Cardiac septum (tissue), 1 donor: ENCODE data around the gene ZDHHC1. TPM values are rescaled to one million over a fixed set of nuclear protein-coding genes. Genes with fewer than 3 reads are reported as not detected.

ENCODE experiments used
- DNase-seq: peaks from one replicate; pipeline ENCODE4 v3.0.0-alpha.2; 2020; ENCODE audit warnings: low spot score
- intact Hi-C: fragments of 100-400 bp; cut with DNase I; formaldehyde crosslinking; loops from one replicate; pipeline ENCODE4 v1.14.0; 2022
- total RNA-seq: library from RNA; stranded (reverse); fragmentation: NEBNext Ultra II Directional; extraction: Animal tissue kit (Norgen Biotek cat#: 25700); gene quantifications from one replicate; pipeline ENCODE4 v1.2.1, GENCODE V29; 2021
- donor health status: DM: no; HTN: no; CAD: no.

ZDHHC1 gene
- total RNA-seq, 1 donor from 2014 or later: 4.6 TPM

DNA sequence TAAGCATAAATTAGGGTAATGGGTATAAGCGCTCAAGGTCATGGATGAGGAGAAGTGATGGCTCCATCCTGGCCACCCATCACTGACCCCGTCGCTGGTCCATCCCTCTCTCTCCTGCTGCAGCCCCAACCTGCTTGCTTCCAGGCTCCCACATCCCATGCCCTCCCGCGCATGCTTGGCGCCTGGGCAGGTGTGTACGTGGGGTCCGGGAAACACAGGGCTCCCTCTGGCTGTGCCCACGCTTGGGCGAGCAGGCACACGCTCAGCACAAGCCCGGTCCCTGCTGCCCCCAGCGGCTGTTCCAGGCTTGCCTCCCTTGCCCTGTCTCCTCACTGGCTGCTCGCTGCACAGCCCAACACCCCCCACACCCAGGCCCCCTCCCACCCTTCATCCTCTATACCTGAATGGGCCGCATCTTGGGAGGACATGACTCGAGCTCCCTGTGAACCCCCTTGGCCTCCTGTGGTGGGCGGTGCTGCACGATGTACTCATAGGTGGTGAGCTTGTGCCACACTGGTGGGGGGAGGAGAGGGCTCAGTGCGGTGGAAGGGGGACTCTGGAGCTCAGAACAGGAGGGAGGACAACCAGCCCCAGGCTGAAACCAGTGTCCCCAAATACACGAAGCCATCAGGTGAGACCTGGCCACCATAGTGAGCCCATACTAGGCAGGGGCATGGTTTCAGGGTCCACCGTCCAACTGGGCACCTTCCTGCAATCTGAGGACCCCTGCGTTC lies 18.3 kb downstream of the ZDHHC1 start:
- intact Hi-C loops: loop anchor here (5.0 kb wide), 1 partner anchor 136 kb away; no protein-coding TSS in a partner anchor
- peak; percentile 75 for DNase-seq

DNA sequence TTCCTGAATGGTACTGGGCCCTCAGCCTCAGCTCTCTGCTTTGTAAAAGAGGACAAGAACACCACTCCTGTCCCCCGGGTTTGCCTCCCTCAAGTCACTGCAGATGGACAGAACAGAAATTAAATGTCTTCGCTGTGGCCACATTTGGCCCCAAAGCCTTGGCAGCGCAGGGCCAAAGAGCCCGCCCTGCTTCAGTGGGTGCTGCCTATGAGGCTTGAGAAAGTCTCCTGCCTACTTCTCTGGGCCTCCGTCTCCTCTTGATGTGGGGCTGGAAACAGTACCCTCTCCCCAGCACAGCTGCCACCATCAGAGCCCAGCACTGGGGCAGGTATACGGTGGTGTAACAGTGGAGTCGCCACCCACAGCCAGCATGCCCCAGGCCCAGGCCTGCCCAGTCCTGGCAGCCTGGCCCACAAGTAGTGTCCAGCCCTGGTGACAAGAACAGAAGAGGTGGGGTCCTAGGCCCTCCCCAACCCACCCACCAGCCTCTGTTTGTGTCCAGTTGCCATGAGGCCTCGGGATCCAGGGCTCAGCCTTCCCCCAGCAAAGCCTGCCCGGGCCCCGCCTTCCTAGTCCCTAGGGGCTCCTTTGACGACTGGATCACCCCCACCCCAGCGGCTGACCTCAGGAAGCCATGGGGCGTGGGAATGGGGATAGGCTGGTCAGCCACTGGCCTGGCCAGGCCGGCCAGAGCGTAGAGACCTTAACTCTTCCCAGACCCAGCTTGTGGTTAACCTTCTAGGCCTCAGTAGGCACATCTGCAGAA lies 19.1 kb downstream of the ZDHHC1 start:
- intact Hi-C loops: loop anchor here (5.0 kb wide), 1 partner anchor 135 kb away; no protein-coding TSS in a partner anchor
- peak; percentile 79 for DNase-seq

DNA sequence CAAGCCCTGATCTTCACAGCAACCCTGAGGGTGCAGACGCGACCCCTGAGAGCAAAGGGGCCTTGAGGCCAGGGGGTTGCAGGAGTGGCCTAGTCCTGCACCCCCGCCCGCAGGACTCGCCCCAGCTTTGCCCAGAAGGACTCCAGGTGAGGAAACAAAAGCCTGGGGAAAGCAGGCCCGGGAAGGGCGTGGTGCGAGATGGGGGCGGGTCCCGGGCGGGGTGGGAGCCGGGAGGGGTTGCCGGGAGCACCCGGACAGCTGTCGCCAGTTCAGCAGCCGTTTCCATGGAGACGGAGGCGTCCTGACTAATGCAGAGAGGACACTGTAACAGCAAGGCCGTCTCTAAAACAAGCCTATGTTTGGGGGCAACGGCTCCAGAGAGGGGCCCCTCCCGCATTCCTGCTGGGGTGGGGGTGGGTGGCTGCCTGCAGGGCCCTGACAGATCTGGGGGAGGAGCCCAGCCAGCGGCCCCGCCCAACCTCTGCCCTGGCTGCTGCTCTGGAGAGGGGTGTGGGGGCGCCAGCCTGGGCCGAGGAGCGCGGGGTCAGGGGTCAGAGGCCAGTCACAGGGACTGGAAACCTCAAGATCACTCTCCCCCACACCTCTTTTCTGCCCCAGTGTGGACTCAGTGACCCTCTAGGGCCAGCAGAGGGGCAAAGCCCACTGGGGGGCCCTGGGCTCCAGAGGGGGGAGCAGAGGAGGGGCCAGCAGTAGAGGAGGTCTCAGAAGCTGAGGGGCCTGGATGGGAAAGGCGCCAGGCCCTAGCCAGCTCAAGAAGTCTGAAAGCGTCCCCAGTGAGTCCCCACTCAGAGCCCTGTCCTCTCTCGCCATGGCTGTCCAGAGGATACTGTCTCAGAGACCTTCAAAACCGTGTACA lies 19.9 kb downstream of the ZDHHC1 start:
- intact Hi-C loops: loop anchor here (5.0 kb wide), 1 partner anchor 134 kb away; no protein-coding TSS in a partner anchor
- peak; percentile 88 for DNase-seq

DNA sequence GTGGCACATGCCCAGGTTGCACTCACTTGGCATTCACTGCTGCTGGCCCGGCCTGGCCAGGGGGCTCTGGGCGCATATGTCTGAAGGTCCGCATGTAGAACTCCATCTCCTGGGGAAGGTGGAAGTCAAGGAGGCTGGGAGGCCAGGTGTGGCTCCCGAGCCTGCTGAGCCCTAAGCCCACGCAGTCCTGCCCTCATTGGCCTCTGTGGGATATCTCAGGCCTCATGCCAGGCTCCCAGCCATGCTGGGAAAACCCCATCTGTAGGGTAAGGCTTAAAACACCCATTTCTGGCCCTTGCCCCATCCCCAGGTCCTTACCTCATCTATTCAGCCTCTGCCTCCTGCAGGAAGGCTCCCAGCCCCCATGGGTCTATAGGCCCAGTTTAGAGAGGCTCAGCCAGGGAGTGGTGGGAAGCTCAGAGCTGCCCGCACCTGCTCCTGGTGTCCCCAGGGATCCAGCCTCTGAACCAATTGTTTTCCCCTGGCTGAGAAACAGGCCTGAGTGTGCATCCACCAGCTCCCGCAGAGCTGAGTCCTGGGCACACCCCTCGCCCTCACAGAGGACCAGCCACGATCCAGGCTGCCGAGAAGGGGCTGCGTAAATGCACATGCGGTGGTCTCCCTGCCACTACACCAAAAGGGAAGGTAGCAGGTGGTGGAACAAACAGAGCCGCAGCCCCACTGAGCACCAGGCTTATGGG lies 20.7 kb downstream of the ZDHHC1 start:
- intact Hi-C loops: loop anchor here (5.0 kb wide), 1 partner anchor 133 kb away; no protein-coding TSS in a partner anchor
- DNase-seq: peak; percentile 47

DNA sequence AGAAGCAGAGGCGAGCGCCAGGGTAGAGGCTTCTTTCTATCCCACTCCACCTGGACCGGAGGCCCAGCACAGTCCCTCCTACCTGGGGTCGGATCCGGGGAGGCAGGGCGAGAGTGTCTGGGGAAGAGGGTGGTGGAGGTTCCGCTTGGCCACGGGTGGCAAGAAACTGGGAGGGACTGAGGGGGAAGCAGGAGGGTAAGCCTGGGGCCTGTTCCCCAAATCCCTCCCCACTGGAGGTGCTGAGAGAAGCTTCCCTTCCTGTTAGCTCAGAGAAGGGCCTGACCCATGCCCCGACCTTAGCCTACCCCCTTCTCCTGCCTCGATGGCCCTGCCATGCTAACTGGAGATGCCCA lies 21.2 kb downstream of the ZDHHC1 start:
- DNase-seq: no peak
- intact Hi-C loops: loop anchor here (5.0 kb wide), 1 partner anchor 133 kb away; no protein-coding TSS in a partner anchor

DNA sequence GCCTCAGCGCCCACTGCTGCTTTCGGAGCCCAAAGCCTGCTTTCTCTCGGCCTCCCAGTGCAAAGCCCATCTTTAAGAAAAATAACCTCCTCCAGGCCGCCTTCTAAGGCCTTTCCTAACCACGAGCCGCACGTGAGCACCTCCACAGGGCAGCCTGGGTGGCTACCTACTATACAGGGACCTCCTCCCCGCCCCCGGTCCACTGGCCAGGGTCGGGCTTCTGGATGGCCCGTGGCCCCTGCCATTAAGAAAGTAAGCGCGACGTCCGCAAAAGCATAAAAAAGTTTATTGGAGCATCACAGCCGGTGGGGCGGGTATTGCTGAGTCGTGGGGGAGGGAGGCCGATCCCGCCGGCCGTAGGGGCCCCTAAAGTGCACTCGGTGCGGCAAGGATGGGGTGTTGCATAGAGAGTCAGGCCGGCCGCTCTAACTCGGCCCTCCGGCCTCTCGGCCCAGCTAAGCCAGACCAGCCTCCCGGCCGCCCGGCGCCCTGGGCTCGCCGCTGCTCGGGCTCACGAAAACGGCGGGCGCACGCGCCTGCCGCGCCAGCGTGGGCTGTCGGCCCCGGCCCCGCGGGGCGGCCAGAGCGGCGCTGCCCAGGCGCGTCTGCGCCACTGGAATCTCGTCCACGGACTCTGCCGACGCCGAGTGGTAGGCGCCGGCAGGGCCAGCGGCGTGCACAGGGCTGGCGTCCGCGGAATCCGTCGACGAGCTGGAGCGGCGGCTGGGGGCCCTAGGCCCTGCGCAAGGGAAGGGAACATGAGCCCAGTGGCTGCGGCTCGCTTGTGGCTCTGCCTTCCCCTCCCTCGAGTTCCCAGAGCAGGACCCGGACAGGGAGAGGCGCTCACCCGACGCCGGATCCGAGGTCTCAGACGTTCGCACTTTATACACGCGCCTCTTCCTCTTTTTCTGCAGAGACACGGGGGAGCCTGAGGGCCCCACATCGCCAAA lies 21.8 kb downstream of the ZDHHC1 start:
- intact Hi-C loops: loop anchor here (5.0 kb wide), 1 partner anchor 132 kb away; no protein-coding TSS in a partner anchor
- peak; percentile 82 for DNase-seq

DNA sequence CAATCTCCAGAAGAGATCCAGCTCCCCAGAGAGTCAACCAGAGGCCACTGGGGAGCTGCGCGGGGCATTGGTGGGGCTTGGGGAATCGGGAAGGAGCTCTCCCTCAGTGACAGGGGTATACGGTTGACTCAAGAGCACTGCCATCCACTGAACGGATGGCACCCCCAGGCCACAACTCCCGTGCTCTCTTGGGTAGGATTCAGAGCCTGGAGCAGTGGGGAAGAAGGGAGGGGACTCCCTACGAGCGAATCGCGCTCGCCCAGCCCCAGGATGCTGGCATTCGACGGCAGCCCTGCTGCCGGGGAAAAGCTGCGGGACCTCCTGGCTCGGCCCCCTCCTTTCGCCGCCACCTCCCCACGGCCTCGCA lies 22.5 kb downstream of the ZDHHC1 start:
- intact Hi-C loops: no loop called here
- DNase-seq: no peak

DNA sequence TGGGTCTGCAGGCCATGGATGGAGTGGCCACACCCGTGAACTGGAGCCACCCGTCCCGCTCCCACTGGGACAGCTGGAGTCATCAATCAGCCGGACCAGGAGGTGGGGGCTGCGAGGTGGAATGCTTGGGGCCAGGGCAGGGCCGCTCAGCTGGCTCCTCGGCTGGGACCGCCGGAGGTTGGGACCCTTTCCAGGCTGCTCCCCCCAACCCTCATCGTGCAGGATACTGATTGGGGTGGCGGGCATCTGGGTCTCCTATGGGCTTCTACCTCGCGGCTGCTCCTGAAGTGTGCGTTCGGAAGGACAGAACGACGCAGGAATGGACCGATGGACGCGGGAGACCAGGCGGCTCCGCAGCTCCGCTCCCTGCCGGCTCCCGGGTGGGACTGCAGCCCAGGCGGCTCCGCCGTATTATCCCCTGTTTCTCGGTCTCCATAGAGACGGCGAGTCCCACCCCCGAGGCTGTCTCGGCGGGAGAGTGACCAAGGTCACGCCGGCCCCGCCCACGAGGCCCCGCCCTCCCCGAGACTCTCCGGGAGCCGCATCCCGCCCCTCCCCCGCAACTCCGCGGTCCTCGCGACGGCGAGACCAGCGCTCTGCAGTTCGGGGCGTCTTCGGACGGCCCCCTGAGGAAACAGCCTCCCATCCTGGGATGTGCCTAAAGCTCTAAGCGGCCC lies 23.0 kb downstream of the ZDHHC1 start, which contains the start of gene TPPP3:
Gene TPPP3, minus strand, starts transcription at position 388 of the 677 bp plus-strand sequence. CDS start 2,387 bp downstream, outside the sequence.
- peak; percentile 91 for DNase-seq
- intact Hi-C loops: no loop called here

DNA sequence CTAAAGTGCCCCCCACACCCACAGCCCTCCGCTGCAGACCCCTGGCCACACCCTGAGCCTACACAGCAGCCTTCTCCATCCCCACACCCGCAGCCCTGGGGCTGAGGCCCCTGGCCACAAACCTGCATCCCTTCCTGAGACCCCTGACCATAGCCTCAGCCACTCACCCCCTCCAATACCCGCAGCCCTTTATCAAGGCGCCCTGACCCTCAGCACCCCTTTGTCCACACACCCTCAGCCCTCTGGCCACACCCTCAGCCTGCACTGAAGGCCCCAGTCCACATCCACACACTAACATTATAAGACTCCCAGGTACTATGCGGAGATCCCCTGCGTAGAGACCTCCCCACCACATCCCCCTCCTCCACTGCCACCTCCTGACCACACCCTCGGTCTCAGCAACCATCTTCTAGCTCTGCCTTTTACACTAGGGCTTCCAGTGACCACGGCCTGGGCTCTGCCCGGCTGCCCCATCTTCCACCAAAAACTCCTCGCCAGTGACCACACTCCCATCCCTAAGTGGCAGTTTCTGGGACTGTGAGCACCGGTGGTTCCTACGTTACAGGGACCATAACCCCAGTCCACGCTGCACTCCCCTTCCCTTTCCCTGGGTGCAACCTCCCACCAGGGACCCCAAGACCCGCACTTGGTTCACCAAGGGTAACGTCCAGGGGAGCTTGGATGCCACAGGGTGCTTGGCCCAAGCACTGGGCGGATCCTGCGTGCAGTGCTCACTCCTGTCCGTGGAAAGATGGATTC lies 23.8 kb downstream of the ZDHHC1 start:
- DNase-seq: peak; percentile 56
- intact Hi-C loops: no loop called here

DNA sequence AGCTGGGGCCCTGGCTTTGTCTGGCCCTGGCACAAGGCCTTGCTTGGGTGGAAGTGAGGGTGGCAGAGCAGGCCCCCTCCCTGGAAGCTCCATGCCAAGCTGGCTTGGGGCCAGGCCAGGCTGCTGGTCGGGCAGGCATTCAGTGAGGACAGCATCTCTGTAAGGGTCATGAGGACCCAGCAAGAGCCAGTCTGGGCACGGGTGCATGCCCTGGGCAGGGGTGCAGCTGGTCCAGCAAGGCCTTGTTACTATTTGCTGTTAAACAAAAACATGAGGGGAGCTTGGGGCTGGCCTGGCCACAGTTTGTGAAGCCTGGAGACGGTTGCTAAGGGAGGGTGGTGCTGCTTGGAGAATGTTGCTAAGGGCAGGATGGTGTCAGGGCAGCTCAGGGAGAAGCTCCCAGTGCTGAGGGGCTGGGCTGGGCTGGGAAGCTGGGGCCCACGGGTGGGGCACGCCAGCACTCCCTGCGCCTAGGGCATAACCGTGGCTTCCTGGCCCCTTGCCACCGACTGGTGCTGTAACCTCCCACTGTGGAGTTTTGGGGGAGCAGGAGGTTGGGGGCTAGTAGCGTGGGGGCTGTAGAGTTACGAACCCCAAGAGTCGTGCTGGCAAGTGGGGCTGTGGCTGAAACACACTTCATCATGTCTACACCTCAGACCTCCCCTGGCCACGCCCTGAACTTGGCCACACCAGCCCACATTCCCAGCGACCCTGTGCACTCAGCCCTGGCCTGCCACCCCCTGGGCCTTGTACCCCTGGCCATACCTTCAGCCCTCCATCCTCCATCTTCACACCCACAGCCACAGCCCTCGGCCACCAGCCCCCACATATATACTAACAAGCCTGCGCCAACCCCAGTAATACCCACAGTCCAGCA lies 24.6 kb downstream of the ZDHHC1 start:
- peak; percentile 67 for DNase-seq
- intact Hi-C loops: no loop called here

DNA sequence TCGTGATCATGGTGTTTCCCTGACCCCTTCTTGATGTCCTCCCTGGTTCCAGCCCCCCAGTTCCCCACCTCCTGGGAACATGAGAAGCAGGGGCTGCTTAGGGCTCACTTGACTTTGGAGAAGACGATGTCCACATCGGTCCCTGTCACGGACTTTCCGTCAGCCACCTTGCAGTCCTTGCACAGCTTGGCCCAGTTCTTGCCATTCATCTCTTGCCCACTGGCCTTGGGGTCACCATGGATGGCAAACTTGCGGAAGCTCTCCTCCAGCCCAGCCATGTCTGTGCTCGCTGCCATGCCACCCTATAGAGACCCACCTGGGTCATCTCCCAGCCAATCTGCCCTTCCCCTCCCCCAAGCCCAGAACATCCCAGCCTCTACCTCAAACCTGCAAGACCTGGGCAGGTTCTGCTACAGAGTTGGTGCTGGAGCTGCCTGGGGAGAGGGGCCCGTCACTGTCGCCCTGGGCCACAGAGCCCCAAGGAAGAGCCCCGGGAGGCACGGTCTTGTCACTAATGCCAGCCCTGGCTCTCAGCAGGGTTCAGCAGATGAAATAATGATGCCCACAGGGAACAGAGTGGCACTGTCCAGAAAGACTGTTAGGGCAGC lies 25.4 kb downstream of the ZDHHC1 start:
- no peak for DNase-seq
- intact Hi-C loops: no loop called here

DNA sequence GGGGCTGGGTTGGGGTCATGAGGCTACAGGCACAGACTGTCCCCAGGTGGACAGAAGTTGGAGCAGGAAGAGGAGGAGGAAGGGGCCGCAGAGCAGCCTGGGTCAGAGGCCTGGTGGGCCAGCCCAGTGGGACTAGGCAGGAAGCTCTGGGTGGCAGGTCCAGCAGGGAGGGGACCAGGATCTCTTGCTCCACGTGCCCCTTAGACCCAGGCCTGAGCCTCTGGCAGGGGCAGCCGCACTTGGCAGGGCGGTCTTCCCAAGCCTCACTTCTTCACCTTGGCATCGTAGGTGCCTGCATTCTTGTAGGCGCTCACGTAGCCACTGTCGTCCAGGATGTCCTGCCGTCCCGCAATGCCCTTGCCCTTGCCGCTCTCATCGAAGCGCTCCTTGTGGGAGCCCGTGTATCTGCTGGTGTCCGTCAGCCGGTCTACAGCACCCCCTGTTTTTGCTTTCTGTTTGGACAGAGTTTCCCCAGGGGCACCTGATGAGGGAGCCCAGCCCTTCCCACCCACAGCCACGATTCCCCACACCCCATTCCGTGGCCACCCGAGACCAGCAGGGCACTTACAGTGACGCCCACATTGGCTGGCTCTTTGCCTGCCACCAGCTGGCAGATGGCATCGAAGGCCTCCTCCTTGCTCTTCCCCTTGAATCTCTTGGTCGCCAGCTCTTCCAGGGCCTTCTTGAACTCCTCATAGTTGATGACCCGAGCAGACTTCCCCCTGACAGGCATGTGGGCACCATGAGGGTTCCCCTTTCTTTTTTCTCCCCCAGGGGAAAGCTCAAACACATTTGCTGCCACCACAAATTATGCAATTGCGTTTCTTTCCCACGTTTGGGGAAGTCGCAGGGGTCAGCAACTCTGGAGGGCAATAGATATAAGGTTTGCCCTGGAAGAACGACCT lies 26.1 kb downstream of the ZDHHC1 start:
- intact Hi-C loops: no loop called here
- DNase-seq: peak; percentile 79

DNA sequence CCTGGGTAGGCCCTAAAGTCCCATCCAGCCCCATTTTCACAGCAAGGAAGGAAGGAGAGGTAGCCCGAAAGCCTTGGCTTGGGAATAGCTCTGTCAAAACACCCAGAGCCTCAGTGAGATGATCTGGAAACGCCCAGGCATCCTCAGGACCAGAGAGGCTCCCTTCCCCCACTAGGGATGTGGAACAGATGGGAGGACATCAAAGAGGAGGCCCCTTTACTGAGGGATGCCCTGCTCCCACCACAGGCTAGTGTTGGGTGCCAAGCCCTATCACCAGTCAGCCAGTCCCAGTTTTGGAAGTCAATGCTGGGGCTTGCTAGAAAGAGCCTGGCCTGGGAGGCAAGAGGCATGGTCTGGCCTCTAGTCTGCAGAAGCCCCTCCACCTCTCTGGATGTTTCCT lies 27.7 kb downstream of the ZDHHC1 start:
- intact Hi-C loops: no loop called here
- DNase-seq: peak; percentile 24

DNA sequence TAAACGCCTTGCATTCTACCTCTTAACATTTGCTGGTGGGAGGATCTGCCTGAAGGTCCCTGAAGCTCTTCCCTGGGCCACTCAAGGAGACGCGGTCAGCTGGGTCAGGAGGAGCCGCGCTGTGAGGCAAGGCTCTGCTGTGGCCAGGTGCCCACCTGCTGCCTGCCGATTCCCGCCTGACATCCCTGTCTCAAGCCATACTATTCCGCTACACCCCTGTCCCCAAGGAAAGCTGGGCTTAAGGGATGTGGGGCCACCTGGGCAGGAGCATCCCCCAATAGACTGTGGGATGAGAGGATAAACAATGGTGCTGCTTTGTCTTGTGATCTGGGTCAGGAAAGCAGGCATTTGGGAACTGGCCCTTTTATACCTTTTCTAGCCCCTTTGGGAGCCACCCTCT lies 28.1 kb downstream of the ZDHHC1 start:
- DNase-seq: no peak
- intact Hi-C loops: no loop called here
